NAMALWA (cell line): ENCODE data around the gene CCDC73.
"Not testable (repeated sequence)": the region's sequence is repeated elsewhere in the genome, so short reads cannot be mapped to it uniquely, and the experiment has no call there.

Source experiments
- DNase-seq: peaks from one replicate; pipeline ENCODE4 v3.0.0-alpha.2; 2015; ENCODE audit warnings: low spot score

Gene CCDC73

DNA sequence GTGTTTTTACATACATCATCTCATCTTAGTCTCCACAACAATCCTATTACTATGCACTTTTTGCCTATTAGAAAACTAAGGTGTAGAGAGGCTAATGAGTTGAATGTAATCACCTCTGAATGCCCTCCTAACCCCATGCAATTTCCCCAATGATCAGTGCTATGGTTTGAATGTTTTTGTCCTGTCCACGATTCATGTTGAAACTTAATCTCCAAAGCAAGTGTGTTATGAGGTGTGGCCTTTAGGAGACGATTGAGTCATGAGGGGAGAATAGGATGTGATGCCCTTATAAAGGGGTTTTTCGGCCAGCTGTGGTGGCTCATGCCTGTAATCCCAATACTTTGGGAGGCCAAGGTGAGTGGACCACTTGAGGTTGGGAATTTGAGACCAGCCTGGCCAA is 2.0 kb upstream of the CCDC73 start:
- DNase-seq = no peak

DNA sequence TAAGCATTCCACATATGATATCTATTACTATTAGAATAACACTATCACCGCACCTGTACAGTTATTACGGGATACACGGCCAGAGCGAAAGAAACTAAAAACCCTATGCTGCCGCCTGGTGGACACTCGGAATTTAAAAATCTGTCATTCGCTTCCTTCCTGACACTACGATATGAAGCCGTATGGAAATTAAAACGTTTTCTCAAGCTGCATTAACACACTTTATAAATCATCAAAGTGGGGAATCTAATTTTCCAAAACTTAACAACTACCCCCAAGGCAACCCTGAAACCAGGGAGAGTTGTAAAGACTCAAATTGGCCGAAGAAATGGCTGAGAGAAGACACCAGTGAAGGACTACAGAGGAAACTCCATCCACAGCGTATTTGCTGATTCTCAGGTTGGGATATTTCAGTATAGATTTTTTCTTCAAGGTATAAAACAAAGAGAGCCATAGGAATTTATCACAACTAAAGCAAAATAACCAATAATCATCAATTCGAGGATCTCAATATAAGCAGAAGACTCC is 1.4 kb downstream of the CCDC73 start:
- peak; percentile 81 for DNase-seq

DNA sequence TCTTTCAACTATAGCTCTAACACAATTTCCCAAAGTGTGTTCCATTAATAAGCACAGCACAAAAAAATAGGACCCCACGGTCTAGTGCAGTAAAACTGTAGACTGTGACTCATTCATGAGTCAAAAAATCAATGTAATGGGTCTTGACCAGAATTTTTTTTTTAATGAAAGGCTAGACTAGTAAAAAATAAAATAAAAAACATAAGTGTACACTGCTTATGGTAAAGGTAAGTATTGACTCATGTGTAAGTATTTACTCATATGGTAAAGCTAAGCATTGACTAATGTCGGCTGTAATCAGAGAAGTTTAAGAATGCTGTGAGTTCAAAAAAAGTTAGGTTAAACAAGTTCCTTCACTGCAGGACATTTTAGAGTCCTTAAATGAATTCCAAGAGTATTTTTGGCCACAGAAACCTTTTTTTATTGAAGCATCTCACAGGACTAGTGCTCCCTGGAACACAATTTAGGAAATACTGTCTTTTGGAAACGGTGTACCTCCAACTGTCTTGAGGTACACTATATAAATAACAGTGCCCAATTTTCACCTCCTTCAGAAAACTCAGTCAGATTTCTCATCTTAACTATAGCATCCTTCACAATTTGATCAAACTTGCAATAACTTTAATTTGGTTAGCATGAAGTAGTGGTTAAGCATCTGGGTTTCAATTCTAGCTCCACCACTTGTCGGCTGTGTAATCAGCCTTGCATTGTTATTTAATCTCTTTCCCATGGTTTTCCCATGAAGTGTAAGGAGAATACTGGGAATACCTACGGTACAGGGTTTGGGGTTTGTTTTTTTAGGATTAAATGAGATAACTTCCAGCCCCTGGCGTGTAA is 2.1 kb downstream of the CCDC73 start:
- no peak for DNase-seq

DNA sequence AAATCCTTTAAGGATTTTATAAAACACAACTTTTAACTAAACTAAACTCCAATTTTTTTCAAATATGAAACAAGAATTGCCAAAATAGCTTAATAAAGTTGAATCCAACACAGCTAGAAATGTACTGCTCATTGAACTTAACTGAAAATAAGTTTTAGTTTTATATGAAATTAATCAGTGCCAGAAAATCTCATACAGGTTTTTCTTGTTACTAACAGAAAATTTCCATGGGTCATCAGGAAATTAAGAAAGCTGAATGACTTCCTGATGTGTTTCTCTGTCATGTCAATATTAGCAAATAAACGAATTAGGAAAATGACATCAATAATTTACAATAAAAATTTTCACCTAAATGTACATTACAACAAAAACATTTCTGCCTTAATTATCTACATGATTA is 3.5 kb downstream of the CCDC73 start:
- no peak for DNase-seq

DNA sequence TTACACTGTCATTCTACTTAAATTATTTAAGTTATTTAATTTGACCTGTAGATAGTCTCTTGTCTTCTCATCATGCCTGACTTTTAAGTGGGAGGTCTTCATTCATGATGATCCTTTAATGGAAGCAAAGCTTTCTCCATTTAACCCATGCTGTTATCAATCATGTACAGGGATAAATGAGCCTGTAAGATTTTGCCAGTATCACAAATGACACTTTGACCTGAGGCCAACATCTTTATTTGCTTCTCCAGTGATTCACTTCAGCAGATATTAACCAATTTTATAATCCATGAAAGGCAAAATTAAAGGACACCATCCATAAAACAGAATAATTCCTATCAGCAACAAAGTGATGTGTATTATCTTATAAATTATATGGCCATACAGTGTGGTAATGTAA is 7.7 kb downstream of the CCDC73 start:
- DNase-seq = no peak

DNA sequence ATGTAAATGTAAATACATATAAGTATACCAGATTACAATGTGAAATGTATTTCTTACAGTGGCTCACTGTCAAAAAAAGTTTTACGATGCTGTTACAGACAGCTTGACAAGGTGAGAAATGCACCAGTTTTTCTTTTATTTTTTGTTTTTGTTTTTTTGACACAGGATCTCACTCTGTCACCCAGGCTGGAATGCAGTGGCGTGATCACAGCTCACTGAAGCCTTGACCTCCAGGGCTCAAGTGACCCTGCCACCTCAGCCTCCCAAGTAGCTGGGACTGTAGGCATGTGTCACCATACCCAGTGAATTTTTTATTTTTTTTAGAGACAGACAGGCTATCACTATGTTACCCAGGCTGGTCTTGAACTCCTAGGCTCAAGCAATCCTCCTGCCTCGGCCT is 9.2 kb downstream of the CCDC73 start:
- no peak for DNase-seq

DNA sequence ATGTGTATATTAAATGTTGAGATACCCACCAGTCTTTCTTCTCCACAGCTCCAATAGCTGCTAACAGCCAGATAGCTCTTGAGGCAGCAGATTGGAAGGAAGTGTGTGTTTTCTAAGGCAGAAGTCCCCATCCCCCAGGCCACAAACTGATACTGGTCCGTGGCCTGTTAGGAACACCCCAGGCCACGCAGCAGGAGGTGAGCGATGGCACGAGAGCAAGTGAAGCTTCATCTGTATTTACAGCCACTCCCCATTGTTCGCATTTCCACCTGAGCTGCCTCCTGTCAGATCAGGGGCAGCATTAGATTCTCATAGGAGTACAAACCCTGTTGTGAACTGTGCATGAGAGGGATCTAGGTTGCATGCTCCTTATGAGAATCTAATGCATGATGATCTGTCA is 12.7 kb downstream of the CCDC73 start:
- no peak for DNase-seq

DNA sequence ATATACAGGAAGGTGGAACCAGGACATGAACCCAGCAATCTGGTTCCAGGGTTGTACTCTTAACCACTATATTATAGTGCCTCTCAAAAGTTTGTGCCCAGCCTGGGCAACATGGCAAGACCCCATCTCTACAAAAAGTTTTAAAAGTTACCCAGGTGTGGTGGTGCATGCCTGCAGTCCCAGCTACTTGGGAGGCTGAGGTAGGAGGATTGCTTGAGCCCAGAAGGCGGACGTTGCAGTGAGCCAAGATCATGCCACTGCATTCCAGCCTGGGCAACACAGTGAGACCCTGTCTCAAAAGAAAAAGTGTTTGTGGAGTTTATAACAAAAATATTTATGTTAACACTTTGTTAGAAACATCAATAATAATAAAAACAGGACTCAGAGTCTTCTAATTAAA is 13.6 kb downstream of the CCDC73 start:
- not testable (repeated sequence) for DNase-seq

DNA sequence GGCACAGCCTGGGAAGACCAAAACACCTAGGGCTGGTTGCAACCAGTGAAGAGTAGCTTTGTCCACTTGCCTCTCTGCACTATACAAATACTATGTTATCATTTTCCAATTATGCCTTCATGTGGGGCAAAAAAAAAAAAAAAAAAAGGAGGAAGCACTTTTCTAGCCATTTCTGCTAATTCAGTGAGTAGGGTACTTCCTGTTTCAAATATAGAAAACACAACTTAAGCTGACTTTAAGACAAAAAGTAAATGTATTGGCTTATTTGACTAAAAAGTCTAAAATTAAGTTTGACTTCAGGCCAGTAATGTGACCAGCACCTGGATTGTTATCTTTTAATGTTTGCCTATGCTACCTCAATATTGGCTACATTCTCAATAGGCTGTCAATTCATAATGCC is 15.3 kb downstream of the CCDC73 start:
- peak; percentile 8 for DNase-seq

DNA sequence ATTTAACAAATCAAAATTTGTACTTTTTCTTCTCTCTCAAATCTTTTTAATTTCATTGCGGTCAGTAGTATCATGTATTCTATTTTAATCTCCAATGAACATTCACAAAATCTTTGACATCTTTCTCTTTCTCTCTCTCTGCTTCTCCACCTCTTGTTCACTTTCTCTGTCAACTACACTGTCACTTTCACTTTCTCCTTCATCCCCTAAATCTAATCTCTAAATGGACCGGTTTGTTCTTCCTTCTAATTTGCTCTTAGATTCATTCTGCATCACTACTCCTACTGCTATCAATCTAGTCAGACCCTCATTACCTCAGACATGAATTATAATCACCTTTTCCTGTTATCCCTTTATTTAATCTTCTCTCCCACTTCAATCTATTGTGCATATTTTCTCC is 18.6 kb downstream of the CCDC73 start:
- DNase-seq = peak; percentile 30

DNA sequence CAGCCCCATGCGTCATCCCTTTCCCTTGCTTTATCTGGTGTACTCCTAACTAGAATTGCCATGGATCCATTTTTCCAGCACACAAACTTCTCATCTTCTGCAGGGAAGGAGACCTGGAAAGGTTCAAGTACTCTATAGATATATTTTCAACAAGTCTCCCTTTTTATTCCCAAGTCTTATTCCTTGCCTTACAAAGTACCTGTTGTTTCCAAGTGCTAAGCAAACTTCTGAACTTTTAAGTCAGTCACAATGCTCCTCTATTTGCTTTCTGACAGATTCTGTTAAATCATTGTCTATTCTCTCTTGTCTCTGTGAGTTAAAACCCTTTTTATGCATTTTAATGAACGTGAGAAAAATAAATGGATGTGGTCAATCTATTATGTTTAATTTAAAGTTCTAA is 20.4 kb downstream of the CCDC73 start:
- DNase-seq = no peak

DNA sequence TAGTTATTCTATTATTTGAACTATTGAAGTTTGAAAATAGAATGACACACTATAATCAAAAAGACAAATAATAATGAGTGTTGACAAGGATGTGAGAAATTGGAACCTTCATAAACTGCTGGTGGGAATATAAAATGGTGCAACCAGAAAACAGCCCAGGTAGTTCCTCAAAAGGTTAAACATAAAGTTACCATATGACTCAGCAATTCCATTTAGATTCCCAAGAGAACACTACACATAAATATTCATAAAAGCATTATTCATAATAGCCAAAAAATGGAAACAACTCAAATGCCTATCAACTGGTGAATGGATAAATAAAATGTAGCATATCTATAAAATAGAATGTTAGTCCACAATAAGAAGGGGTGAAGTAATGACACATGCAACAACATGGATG is 21.7 kb downstream of the CCDC73 start:
- DNase-seq = no peak

DNA sequence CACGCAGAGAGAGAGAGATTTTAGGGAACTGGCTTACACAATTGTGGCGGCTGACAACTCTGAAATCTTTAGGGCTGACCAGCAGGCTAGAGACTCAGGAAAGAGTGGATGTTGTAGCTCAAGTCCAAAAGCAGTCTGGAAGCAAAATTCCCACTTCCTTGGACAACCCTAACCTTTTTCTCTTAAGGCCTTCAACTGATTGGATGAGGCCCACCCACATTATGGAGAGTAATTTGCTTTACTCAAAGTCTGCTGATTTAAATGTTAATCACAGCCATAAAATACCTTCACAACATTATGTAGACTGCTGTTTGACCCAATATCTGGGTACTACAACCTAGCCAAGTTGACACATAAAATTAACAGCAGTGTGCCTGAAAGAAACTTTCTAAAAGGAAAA is 32.7 kb downstream of the CCDC73 start:
- DNase-seq = not testable (repeated sequence)

DNA sequence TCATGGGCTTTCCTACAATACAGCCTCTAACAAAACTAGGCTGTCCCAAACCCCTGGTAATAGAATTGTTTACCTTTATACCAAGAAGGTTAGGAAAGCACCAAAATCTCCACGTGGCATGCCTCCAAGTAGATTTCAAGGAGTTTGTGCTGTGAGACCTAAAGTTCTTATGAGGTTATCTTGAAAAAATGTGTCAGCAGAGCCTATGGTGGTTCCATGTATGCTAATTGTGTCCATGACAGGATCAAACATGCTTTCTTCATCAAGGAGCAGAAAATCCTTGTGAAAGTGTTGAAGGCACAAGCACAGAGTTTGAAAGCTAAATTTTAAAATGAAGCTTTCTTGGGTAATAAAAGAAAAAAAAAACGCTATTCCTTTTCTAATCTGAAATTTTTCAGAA is 36.2 kb downstream of the CCDC73 start:
- no peak for DNase-seq

DNA sequence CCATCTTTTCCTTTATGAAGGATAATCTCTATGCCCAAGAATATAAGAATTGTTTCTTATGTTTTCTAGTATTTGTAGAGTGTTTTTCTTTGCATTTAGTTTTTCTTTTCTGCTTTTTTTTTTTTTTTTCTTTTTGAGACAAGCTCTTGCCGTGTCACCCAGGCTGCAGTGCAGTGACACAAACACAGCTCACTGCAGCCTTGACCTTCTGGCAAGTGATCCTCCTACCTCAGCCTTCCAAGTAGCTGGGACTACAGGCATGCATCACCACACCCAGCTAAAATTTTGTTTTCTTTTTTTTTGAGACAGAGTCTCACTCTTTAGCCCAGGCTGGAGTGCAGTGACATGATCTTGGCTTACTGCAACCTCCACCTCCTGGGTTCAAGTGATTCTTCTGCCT is 41.3 kb downstream of the CCDC73 start:
- not testable (repeated sequence) for DNase-seq

DNA sequence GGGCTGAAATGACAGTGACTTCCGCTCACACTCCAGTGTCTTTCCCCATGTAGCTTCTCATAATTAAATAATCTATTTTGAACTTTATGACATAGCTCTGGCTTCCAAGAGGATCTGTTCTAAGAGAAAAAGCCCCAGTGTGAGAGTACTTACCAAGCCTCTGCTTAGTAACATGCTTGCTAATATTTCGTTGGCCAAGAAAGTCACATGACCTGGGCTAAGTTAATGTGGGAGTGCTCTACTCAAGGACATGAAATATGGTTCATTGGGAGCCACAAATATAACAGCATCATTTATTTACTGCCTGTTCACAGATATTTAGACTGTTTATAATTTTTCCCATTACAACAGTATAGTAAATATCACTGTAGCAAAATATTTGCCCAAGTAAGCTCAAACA is 42.5 kb downstream of the CCDC73 start:
- DNase-seq = peak; percentile 12

DNA sequence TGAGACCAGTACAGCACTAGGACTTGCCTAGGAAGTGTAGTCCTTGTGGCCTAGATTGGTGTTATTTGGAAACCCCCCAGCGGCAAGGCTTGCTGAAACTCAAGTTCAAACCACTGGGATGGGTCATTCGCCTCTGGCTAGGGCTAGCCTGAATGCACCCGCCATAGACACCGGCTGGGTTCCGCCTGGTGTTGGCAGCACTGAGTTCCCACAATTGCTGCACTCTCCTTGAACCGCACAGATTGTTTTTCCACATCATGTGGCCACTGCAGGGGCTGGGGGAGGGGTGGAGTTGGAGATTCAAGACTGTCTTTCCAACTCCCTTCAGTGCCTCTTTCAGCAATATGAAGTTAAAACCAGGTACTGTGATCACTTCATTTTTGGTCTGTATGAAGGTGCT is 43.1 kb downstream of the CCDC73 start:
- no peak for DNase-seq

DNA sequence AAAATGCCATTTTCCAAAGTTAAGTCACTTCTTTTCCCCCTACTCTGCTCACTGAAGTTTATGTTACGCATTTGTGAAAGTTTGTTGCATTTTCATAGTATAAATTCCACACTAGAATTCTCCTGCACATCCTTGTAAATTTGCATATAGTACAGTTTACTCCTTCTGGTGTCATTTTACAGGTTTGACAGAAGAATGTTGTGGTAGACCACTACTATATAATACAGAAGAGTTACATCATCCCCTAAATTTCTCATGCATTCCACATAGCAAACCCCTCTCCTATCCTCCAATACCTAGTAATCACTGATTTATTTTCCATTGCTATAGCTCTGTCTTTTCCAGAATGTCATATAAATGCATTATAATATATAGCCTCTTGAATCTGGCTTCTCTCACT is 64.5 kb downstream of the CCDC73 start:
- DNase-seq = no peak

DNA sequence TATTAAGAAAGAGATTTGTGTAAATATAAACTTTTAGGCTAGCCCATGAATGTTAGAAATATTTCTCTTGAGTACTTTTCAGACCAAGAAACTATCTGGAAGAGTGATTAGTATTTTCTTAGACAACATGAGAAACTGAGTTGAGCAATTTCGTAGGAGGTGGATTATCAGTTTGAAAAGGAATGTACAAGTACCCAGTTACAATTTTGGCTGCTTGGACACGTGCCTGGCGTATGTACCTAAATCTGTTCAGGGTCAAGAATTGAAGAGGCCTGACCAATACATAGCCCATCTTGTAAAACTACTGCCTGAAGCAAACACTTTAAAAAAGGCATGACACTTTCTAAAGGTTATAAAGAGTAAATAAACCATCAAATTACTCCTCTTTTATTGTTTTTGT is 71.1 kb downstream of the CCDC73 start:
- no peak for DNase-seq

DNA sequence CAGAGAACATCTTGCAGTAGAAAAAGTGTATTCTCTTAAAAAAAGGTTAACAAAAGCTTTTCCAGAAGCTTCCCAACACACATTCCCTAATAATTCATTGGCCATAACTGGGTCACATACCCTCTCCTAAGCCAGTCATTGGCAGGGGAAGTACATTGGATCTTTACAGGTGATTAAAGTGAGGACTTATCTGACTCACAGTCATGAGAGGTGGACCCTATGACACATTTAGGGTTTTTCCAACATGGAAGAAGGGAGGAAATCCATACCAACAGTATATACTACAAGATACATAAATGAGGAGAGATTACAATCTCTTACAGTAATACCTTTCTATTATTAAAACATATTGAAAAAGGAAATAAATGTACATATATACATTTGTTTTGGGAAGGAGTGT is 72.2 kb downstream of the CCDC73 start:
- no peak for DNase-seq

DNA sequence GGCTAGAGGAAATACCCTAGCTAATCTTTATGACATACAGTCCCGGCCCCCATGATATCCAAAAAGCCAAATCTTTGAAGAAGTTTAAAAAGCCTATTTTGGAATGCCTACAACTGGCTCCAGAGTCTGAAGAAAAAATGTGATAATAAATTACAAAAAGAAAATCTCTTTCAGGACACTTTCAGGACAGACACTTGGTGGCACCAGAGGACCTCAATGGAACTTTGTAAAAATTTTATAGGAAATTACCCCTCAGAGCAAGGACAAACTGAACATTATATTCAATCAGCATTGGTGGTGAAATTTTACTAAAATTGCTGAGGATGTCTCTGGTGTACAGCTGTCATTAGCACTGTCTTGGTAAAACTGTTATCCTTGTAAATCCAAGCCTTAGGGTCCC is 81.0 kb downstream of the CCDC73 start:
- DNase-seq = peak; percentile 24

DNA sequence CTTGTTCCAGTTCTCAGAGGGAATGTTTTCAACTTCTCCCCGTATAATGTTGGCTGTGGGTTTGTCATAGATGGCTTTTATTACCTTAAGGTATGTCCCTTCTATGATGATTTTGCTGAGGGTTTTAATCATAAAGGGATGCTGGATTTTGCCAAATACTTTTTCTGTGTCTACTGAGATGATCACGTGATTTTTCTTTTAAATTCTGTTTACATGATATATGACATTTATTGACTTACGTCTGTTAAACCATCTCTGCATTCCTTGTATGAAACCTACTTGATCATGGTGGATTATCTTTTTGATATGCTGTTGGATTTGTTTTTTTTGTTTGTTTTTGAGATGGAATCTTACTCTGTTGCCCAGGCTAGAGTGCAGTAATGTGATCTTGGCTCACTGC is 85.5 kb downstream of the CCDC73 start:
- not testable (repeated sequence) for DNase-seq

DNA sequence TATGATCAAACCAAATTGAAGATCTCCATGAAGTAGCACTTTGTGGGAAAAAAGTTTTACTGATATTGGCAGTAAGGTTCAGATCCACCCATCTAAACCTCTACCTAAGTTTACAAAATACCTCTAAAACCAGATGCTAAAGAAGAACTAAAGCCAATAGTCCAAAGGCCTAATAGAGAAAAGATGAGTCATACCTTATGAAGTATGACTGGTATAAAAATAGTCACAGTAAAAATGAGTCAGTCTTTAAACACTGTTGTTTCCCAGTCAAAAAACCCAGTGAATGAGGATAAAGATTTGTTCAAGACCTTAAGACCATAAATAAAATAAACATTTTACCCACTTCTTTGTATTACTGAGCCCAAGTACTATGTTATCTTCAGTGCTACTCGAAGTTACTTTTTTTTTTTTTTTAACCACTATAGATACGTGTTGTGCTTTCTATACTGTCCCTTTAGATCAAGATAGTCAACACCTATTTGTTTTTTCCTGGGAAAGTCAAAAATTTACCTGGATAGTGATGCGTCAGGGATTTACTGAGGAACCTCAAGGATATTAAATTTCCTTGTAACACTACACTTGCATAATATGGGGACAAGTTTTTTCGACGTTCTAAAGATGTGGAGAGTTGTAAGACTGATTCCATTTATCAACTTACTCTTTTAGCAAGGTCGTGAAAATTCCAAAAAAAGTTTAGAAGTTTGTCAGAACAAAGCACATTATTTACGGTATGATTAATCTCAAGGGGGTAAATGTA is 87.3 kb downstream of the CCDC73 start:
- DNase-seq = no peak
